Measurements from ENCODE around the gene GRK5.
"Not testable (repeated sequence)": the region's sequence is repeated elsewhere in the genome, so short reads cannot be mapped to it uniquely, and the experiment has no call there.

Gene GRK5

GRCh38 chr10:119235356-119235755 lies 28.0 kb downstream of the GRK5 start:
- Histone ChIP-seq H3K36me3 (no peaks in the 10 kb centered on the region), H3K9me3 (no peaks in the 10 kb centered on the region), H3K4me1 (ENCODE audit: control insufficient read depth in 1 of 2, insufficient read depth in 1 of 2, low read depth in 1 of 2, low read length in 1 of 2) (no peaks in the 10 kb centered on the region), H3K4me3 (ENCODE audit: low read depth in 1 of 2, low read length in 1 of 2) (no peak overlapping the region), H3K27ac (no peak overlapping the region), H3K27me3 (no peaks in the 10 kb centered on the region)
- no peak for TF ChIP-seq CTCF (IDR thresholded peaks at IDR 0.05)

DNA sequence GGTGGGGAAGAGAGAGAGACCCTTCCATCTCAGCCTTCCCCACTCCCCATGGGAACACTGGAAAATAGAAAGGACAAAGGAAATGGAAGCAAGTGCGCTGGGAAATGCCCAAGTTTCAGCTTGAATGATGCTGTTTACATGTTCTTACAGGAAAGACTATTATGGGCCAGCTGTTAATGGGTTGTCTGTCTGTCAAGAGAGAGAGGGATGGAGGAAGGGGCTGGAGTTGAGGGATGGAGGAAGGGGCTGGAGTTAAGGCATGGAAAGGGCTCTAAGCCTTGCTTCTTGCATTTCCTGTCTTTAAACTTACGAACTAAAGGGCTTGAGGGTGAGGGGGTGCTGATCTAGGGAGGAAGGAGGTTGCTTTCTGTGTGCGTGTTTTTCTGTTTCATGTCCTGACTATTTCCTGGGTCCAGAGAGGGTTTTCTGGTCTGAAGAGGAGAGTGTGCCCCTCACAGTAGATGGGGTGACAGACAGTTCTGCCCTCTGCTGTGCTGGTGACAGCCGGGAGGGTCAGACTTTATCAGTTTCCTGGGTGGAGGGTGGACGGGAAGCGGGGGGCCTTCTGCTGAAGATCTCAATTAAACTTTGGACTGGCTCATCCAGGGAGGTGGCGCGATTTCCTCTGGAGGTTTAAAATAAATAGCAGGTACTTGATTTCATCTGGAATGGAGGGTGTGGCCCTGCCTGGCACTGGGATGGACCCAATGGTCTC lies 30.5 kb downstream of the GRK5 start:
- Histone ChIP-seq H3K36me3 (no peaks in the 10 kb centered on the region), H3K9me3 (no peaks in the 10 kb centered on the region), H3K4me1 (ENCODE audit: control insufficient read depth in 1 of 2, insufficient read depth in 1 of 2, low read depth in 1 of 2, low read length in 1 of 2) (no peaks in the 10 kb centered on the region), H3K27me3 (no peaks in the 10 kb centered on the region), H3K27ac (no peak overlapping the region), H3K4me3 (ENCODE audit: low read depth in 1 of 2, low read length in 1 of 2) (no peak overlapping the region)
- no peak for TF ChIP-seq CTCF (IDR thresholded peaks at IDR 0.05)

GRCh38 chr10:119238577-119238976 lies 31.2 kb downstream of the GRK5 start:
- no peaks in the 10 kb centered on the region for H3K36me3 ChIP-seq
- H3K4me1 ChIP-seq (ENCODE audit: control insufficient read depth in 1 of 2, insufficient read depth in 1 of 2, low read depth in 1 of 2, low read length in 1 of 2), result no peaks in the 10 kb centered on the region
- H3K27ac ChIP-seq, result no peak overlapping the region
- TF ChIP-seq CTCF (IDR thresholded peaks at IDR 0.05), result no peak
- no peaks in the 10 kb centered on the region for H3K27me3 ChIP-seq
- no peaks in the 10 kb centered on the region for H3K9me3 ChIP-seq
- H3K4me3 ChIP-seq (ENCODE audit: low read depth in 1 of 2, low read length in 1 of 2), result no peak overlapping the region

GRCh38 chr10:119239015-119239414 lies 31.6 kb downstream of the GRK5 start:
- H3K4me1 ChIP-seq (ENCODE audit: control insufficient read depth in 1 of 2, insufficient read depth in 1 of 2, low read depth in 1 of 2, low read length in 1 of 2); H3K27ac ChIP-seq; H3K9me3 ChIP-seq; H3K4me3 ChIP-seq (ENCODE audit: low read depth in 1 of 2, low read length in 1 of 2); H3K27me3 ChIP-seq; H3K36me3 ChIP-seq: not testable (repeated sequence)

DNA sequence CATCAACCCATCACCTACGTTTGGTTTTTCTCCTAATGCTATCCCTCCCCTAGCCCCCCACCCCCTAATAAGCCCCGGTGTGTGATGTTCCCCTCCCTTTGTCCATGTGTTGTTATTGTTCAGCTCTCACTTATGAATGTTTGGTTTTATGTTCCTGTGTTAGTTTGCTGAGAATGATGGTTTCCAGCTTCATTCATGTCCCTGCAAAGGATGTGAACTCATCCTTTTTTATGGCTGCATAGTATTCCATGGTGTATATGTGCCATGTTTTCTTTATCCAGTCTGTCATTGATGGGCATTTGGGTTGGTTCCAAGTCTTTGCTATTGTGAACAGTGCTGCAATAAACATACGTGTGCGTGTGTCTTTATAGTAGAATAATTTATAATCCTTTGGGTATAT lies 32.3 kb downstream of the GRK5 start:
- not testable (repeated sequence) for H3K4me3 ChIP-seq (ENCODE audit: low read depth in 1 of 2, low read length in 1 of 2); H3K36me3 ChIP-seq; H3K9me3 ChIP-seq; H3K27me3 ChIP-seq; H3K27ac ChIP-seq; H3K4me1 ChIP-seq (ENCODE audit: control insufficient read depth in 1 of 2, insufficient read depth in 1 of 2, low read depth in 1 of 2, low read length in 1 of 2)

GRCh38 chr10:119241066-119241465 lies 33.7 kb downstream of the GRK5 start:
- no peaks in the 10 kb centered on the region for H3K9me3 ChIP-seq
- H3K27ac ChIP-seq, result no peak overlapping the region
- H3K4me1 ChIP-seq (ENCODE audit: control insufficient read depth in 1 of 2, insufficient read depth in 1 of 2, low read depth in 1 of 2, low read length in 1 of 2), result no peaks in the 10 kb centered on the region
- H3K36me3 ChIP-seq, result no peaks in the 10 kb centered on the region
- no peak overlapping the region for H3K4me3 ChIP-seq (ENCODE audit: low read depth in 1 of 2, low read length in 1 of 2)
- no peaks in the 10 kb centered on the region for H3K27me3 ChIP-seq
- TF ChIP-seq CTCF (IDR thresholded peaks at IDR 0.05), result no peak

DNA sequence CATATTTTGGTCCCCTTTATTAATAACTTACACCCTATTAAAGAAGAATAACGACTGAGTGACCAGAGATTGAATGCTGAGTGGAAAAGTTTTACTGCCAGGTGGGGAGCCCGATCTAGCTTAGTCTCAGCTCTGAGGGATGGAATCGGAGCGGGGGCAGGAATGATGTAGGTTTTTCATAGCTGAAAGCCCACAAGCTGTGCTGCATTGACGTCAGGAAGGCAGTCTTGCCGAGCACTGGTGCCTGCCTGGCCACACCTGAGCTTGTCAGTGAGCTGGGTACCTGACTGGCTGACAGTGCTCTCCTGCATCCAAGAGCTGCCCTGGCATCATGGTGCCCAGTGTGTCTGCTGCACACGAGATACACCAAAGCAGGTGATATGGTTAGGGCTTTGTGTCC lies 34.8 kb downstream of the GRK5 start:
- Histone ChIP-seq H3K4me3 (ENCODE audit: low read depth in 1 of 2, low read length in 1 of 2) (no peak overlapping the region), H3K4me1 (ENCODE audit: control insufficient read depth in 1 of 2, insufficient read depth in 1 of 2, low read depth in 1 of 2, low read length in 1 of 2) (no peaks in the 10 kb centered on the region), H3K27me3 (no peaks in the 10 kb centered on the region), H3K27ac (no peak overlapping the region), H3K36me3 (no peaks in the 10 kb centered on the region), H3K9me3 (no peaks in the 10 kb centered on the region)
- no peak for TF ChIP-seq CTCF (IDR thresholded peaks at IDR 0.05)

Data from neutrophil (primary cell).